Superior temporal gyrus (tissue), 1 donor: ENCODE measurements around the gene FRMD4B.

Experiments
- DNase-seq: peaks from one replicate; pipeline ENCODE4 v3.0.0-alpha.2; 2016; ENCODE audit errors: extremely low spot score

Gene FRMD4B

DNA sequence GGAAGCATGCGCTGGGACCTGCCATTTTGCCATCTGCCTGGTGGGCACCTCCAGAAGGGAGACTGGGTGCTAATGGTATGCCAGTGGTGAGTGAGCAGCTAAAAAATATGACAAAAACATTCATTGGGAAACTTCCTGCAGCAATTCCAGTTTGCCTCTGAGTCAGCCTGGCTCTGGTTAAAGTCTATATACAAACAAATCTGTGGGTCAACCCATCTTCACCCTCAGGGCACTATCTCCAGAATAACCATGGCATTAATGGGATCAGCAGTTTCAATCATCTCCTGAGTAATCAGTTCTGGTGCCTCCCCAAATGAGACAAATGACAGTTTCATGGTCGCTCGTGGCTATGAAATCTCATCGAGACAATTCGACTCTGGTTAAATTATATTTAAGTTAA is 21.5 kb downstream of the FRMD4B start:
- no peak for DNase-seq

DNA sequence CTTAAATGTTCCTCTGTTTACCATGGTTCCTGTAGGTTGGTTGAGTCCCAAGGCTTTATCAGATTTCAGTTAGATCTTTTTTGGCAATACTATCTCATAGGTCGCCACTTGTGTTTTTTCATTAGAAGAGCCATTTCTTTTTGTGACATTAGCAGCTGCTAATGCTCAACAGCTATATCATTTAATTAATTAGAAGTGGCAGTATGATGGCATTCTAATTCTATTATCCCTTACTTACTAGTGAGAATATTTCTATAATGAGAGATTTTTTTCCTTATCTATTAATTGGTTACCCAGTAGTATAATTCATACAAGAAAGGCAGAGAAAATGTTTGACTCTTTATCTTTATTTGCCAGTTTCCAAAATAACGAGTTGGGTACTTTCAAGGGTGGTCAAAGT is 25.2 kb downstream of the FRMD4B start:
- DNase-seq: no peak

DNA sequence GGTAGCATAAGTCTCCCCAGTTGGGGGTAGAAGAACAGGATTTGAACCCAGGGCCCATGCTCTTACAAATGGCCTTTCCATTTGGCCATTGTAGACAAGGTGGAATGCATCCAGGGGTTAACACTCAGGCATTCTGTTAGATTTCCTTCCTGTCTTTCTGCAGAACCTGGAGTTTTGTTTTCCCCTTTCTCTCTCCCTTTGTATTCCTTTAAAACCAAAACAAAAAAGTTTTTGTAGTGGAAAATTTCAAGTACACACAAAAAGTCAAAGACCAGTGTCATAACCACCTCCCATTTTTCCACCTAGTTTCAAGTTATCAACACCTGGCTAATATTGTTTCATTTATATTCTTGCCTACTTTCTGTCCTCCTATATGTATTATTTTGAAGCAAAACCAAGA is 26.0 kb downstream of the FRMD4B start:
- DNase-seq: no peak

DNA sequence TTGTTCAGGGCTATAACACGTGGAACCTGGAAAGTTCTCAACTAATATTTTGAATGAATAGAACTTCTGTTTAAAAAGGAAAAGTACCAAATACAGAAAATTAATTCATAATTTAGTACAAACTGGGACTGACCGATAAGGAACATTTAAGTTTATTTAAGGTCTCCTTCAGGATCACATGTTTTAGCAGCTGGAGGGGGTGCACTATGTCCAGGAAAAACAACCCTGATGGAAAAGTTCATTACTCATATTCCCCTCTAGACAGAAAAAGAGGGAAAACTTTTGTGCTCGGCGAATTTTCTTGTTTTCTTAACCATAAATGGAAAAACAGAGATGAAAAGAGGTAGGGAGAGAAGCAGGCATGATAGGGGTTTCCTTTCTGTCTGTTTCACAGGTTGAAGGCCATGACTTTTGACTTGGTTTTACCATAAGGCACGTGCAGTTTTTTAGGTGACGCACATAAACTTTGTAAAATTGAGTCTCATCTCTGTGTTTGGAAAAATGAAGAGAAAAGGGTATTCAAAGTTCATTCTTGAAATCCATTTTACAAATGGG is 26.5 kb downstream of the FRMD4B start:
- no peak for DNase-seq

DNA sequence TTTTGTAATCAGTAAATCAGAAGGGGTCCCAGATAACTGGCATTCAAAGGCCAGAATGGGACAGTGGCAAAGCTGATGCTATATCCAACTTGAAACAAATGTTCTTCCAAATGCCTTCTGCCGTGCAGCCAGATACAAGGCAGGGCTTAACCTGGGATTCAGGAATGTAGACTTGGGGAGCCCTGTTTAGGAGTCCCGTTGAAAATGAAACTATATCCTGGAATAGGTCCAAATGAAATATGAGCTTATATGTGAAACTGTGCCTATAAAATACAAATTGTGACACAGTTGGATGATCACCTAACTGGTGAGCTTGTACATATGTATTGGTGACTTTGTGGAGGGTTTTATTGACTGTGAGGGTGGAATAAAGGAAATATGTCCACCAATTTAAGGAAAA is 28.7 kb downstream of the FRMD4B start:
- no peak for DNase-seq

DNA sequence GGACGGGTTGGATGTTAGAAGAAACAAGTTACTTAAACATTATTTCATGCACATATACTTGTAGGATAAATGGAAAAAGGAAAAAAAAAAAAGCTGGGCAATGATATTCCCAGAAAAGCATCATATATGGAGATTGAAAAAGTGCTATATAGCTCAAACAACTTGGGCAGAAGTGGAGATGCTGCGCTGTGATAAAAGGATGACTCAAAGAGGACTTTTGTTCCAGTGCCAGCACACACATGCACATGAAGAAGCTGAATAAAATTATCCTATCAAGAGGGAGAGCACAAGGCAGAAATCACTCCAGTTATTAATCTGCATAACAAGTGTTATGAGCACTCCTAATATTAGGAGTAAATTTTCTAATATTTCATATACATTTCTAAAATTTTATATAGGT is 30.9 kb downstream of the FRMD4B start:
- DNase-seq: peak; percentile 77

DNA sequence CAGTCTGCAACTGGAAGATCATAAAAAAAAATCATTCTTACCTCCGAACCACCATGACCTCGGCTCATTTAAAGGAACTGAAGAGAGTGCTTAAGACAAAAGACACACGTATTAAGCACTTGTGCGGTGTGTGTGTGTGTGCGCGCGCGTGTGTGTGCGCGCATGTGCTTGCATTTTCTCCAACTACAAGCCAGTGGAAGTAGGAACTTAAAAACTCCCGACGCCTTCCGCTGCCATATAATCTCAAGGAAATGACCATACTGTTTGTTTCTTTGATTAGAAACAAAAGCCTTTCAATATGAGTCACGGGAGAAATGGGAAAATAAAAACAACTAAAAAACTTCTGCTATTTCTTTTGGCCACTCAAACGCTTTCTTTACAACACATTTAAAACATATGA is 32.4 kb downstream of the FRMD4B start:
- no peak for DNase-seq

DNA sequence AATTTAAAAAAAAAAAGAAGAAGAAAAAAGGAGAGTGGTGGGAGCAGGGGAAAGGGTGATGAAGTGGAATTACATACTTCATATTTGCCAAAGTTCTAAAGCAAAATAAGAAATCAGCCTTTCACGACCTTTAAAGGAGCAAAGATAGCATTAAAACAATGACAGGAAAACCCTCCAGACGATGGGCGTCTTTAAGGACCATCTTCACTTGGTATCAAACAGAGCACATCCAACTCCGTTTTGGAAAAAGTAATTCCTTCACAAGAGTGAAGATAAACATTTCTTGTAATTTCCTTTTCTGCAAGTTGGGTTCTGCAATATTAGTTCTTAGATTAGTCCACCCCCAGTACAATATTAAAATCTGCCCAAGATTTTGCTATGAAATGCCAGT is 32.8 kb downstream of the FRMD4B start:
- DNase-seq: no peak

DNA sequence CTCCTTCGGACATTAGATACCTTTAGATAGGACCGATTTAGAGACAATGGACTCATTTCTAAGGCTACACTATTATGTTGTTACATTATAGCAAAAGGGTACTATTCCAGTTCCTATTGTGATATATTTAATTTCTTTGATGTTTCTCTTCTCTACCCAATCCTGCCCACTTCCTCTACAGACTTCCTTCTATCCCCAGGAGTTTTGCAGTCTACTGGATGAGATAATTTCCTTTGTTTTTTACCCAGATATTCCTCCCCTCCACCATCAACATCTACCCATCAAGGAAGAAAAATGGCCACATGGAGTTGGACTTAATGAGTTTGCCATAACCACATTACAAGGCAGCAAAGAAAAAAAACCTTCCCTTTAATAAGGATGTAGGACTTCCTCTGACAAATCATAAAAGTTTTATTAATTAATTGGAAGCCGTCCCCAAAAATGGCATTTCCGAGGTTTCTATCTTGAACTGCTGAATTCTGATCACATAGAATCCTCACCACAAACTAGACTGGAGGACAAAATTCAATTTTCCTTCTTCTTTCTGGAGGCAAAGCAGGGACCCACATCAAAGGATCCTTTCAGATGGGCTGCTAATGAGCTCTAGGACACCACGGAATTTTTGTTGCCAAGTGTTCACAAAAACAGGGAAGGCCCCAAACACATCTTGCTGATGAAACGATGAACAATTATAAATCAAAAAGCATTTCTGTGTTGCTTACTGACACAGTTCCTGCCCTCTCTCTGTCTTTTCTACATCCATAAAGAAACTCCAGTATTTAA is 33.4 kb downstream of the FRMD4B start:
- DNase-seq: peak; percentile 65

DNA sequence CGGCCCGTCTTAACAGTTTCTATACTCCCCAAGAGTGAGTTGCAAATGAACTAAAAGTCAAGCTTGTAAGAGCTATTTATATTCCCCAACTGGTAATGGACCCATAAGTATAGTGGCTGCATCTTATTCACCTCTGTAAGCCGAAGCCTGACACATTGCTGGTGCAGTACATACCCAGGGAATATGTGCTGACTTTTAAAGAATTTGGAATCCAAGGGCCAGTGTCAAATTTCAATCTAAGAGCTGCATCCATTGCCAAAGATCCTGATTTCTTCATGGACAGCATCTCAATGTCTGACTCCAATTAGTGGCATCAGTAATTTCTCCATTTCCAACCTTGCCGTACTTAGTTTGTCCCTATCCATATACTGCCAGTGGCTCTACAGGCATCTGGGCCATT is 42.0 kb downstream of the FRMD4B start:
- DNase-seq: no peak

DNA sequence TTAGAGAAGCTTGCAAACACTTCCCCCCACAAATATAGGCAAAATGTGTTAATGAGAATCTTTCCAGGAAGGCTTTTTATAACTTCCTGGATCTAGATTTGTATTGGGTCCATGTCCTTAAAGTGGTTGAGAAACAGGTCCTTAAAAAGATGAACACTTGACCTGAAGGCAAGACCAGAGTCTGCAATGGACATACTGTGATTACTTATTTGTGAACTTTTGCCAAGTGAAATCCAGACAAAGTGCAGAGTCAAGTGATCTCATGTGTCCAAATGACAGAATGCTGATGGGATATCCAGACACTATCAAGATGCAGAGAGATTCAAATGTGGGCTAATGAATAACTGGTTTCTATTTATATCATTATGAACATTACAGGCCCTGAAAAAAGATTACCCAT is 43.8 kb downstream of the FRMD4B start:
- no peak for DNase-seq

DNA sequence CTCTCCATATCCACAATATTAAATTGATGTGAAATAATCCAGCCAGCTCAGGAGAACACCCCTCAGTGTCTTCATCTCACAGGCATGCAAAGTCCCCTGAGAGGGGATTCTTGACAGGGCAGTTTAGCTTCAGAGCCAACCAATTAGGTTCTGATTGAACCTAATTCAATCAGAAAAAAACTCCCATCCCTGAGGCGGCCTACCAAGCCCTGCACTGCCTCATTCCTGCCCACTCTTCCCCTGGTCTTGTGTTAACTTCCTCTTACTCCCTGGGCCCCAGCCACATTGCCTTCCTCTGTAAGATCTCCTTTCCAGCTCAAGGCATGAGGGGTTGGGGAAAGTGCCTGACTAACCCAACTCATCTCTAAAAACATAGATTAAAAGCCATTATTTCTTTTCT is 46.1 kb downstream of the FRMD4B start:
- no peak for DNase-seq

DNA sequence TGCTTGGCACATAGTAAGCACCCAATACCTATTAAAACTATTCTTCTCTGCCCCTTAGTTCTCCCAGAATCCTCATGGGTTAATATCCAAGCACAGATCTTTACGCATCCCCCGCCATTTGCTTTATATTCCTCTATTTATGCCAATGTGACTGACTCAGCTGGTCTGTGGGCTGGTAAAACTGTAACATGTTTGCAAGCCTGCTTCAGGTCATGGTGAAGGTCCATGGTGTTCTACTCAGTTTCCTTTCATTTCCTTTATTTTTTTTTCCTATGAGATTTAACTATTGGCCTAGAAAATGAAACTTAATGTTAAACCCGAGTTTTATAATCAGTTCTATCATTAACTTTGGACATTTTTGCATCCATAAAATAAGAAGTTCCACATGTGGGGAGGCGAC is 47.0 kb downstream of the FRMD4B start:
- DNase-seq: no peak

DNA sequence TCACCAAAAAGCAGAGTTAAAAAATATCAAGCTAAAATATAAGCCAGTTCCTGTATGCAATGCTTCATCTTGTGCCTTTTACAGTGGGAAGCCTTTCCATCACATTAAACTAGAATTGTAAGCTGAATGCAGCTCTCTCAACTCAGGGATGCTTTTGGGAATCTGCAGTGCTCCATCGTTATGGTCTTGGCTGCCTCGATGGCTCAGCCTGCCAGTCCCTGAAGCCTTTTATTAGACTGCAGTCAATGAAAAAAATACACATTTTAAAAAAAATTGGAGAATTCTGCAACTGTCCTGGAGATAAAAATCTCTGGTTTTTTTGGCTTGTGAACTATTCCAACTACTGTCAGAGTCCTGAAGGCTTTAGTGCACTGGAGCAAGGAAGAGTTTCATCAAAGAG is 53.0 kb downstream of the FRMD4B start:
- no peak for DNase-seq

DNA sequence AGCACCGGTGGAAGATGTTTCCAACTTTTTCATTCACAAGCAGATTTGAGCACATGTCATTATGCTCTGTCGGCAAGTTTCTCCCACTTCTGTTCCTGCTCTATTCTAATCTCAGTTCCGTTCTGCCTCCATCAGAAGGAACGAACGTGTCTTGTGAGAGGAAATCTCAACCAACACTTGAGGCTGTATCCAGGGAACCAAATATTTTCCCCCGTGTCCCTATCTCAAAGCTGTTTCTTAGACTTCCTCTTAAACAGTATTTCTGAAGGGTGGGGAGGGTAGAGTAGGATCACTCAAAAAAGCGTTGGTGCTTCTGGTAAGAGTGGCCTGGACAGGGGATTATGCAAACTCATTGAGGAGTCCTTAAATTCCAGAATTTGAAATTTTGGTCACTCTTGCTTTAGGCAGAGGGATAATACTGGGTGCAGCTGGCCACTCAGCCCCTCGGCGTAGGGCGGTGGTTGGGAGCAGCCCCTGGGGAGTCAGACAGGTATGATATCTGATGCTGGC is 54.9 kb downstream of the FRMD4B start:
- DNase-seq: no peak

DNA sequence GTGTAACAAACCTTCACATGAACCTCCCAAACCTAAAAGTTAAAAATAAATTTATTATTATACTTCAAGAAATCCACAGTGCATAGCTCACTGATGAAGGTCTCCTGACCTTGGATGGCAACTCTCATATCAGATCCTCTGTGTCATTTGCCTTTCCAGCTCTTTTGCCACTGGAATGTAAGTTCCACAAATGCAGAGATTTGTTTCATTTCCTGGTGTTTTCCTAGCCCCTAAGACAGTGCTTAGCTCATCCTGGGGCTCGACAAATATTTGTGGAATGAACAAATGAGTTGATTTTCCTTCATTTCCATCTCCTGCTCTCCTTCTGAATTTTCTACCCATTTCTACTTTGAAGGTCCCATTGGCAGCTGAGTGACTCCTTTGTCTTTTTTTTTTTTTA is 56.0 kb downstream of the FRMD4B start:
- no peak for DNase-seq

DNA sequence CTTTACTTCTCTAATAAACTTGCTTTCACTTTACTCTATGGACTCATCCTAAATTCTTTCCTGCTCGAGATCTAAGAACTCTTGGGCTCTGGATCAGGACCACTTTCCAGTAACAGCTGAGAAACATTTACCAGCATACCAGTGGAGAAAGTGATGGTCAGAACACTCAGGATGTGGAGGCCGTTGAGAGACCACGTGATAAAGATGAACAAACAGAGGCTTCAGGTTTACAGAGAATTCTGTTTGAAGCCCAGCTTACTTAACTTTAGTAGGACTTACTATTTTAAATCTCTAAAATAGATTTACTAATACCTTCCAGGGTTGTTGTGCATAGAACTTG is 57.0 kb downstream of the FRMD4B start:
- DNase-seq: no peak

DNA sequence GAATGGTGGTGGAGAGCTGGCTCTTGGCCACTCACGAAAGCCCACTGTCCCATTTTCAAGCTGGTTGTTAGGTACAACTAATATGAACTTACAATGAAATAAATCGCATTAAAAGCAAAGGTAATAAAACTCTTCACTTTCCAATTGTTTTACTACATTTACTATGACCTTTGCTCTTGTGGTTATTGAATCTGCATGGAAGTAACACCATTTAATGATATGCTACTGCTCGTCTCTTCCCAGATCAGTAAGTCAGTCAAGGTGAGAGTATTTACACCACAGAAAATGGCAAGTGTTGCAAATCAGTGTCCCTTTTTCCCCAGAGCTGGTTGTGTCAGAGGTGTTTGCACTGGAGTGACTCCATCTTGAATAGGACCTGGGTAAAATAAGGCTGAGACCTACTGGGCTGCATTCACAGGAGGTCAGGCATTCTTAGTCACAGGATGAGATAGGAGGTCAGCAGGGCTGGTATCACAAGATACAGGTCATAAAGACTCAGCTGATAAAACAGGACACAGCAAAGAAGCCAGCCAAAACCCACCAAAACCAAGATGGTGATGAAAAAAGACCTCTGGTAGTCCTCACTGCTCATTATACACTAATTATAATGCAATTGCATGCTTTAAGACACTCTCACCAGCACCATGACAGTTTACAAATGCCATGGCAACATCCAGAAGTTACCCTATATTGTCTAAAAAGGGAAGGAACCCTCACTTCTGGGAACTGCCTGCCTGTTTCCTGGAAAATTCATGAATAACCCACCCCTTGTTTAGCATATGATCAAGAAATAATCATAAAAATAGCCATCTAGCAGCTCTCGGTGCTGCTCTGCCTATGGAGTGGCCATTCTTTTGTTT is 57.6 kb downstream of the FRMD4B start:
- no peak for DNase-seq

DNA sequence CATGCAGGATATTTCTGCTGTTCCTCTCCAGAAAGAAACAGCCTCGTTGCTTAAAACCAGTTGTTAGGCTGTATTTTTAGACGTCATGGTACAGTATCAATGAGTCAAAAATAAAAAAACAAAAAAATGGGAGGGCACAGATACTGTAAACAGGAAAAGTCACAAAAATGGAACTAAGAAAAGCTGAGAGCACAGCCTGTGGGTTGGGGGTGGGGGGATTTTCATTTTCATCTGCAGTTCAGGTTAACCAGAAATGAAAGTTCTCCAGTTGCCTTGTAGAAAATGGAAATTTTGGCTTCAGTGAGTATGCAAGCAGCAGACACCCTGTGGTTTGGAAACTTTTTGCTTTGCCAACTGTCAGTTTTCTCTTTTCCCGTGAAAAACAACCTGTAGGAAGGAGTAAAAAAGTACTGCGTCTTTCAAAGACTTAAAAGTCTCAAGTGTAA is 59.0 kb downstream of the FRMD4B start:
- no peak for DNase-seq

DNA sequence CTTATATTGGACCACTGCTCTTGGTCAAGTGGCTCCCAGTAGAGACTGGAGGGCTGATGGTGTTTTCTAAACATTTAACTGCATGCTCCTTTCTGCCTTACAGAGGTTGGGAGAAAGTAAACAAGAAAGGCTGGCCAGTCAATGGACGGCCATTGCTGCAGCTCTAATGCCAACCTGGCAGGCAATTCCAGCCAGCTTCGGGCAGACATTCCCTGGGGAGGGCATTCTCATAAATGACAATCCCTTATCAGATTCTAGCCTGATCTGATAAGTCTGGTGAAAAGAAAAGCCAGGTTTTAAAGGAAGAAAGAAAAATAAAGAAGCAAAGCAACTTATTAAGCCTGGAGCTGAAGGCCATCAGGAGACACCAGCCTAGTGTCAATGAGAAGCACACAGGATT is 60.7 kb downstream of the FRMD4B start:
- DNase-seq: peak; percentile 52

DNA sequence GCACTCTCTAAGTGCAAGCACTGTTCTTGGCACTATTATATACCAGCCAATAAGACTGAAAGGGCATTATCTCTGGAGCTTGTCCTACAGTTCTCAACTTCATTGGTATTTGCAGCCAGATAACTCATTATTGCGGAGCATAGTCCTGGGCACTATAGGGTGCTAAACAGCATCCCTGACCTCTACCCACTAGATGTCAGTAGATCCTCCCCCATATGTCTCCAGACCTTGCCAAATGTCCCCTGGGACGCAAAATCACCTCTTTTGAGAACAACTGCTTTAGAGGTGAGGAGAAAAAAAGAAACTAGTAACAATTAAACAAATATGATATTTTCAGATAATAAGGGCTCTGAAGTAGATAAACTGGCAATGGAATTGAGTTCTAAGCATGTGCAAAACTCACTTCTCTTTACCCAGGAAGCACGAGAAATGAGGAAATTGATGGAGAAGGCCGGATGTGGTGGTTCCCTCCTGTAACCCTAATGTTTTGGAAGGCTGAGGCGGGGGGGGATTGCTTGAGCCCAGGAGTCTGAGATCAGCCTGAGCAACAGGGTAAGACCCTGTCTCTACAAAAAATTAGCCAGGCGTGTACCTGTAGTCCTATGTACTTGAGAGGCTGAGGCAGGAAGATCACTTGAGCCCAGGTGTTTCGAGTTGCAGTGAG is 61.4 kb downstream of the FRMD4B start:
- DNase-seq: peak; percentile 77

DNA sequence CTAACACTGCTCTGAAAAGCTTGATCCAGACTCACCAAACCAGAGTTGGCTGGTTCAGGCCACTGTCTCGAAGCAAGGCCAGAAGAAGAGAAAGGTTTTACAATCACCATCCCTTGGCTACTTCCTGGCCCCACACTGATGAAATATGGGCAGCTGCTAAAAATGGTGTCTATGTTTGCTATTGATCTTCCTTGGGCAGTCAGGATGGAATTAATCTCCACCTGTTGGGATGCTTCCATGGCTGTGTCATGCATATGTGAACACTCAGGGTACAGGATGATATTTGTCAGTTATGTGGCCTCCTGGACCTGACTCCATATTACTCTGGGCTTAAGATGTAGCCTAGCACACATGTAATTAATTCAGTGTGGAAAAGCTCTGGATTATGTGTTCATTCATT is 61.9 kb downstream of the FRMD4B start:
- no peak for DNase-seq
